Memory B cell (primary cell): Measurements from ENCODE around the gene PHF20.
"Not testable (repeated sequence)": the region's sequence is repeated elsewhere in the genome, so short reads cannot be mapped to it uniquely, and the experiment has no call there.

Source experiments
- ATAC-seq: fragments of 150-1000 bp; cut with Tn5 transposase; 2 replicates; pipeline ENCODE4 v1.10.0; 2021; ENCODE audit warnings: low read depth, mild to moderate bottlenecking, moderate library complexity
- DNase-seq, 2 donors: peaks; one replicate each; pipeline ENCODE4 v3.0.0; 2022; ENCODE audit warnings: low spot score in 2 of 2
- H3K27ac Mint-ChIP-seq: one replicate; pipeline ENCODE4 v1.8.0; 2022; ENCODE audit warnings: mild to moderate bottlenecking, moderate library complexity, mixed read lengths
- H3K27me3 Mint-ChIP-seq: one replicate; pipeline ENCODE4 v1.8.0; 2022; ENCODE audit warnings: mixed read lengths
- H3K36me3 Mint-ChIP-seq: one replicate; pipeline ENCODE4 v1.8.0; 2022; ENCODE audit warnings: mild to moderate bottlenecking, mixed read lengths
- H3K4me1 Mint-ChIP-seq: one replicate; pipeline ENCODE4 v1.8.0; 2022; ENCODE audit warnings: mixed read lengths
- H3K4me3 Mint-ChIP-seq: one replicate; pipeline ENCODE4 v1.8.0; 2022; ENCODE audit warnings: mild to moderate bottlenecking, moderate library complexity, mixed read lengths
- H3K9me3 Mint-ChIP-seq: one replicate; pipeline ENCODE4 v1.8.0; 2022; ENCODE audit warnings: mixed read lengths

The PHF20 gene

GRCh38 chr20:35971981-35972380 is 200.2 kb downstream of the PHF20 start:
- peaks cover 2% of the 10 kb centered on the region for H3K36me3 Mint-ChIP-seq
- H3K27ac Mint-ChIP-seq = no peak overlapping the region
- no peak for DNase-seq
- H3K27me3 Mint-ChIP-seq = peaks cover 4% of the 10 kb centered on the region
- no peaks in the 10 kb centered on the region for H3K4me1 Mint-ChIP-seq
- no peak overlapping the region for H3K4me3 Mint-ChIP-seq
- peaks cover 2% of the 10 kb centered on the region for H3K9me3 Mint-ChIP-seq
- no peak for ATAC-seq

GRCh38 chr20:35972462-35972861 is 200.6 kb downstream of the PHF20 start:
- Mint-ChIP-seq H3K27me3 (peaks cover 4% of the 10 kb centered on the region), H3K27ac (no peak overlapping the region), H3K4me1 (no peaks in the 10 kb centered on the region), H3K9me3 (peaks cover 2% of the 10 kb centered on the region), H3K4me3 (no peak overlapping the region), H3K36me3 (peaks cover 2% of the 10 kb centered on the region)
- DNase-seq = no peak
- ATAC-seq = no peak

GRCh38 chr20:35974256-35974655 is 202.4 kb downstream of the PHF20 start:
- Mint-ChIP-seq H3K27me3 (peaks cover 2% of the 10 kb centered on the region), H3K9me3 (peaks cover 2% of the 10 kb centered on the region), H3K36me3 (peaks cover 2% of the 10 kb centered on the region), H3K4me1 (no peaks in the 10 kb centered on the region), H3K27ac (no peak overlapping the region), H3K4me3 (no peak overlapping the region)
- no peak for DNase-seq
- ATAC-seq = no peak

GRCh38 chr20:35975576-35976373 is 204.0 kb downstream of the PHF20 start:
- ATAC-seq (no peak), DNase-seq (no peak)
- Mint-ChIP-seq H3K4me1 (no peaks in the 10 kb centered on the region), H3K36me3 (peaks cover 2% of the 10 kb centered on the region), H3K9me3 (peaks cover 2% of the 10 kb centered on the region), H3K4me3 (no peak overlapping the region), H3K27ac (no peak overlapping the region), H3K27me3 (peaks cover 2% of the 10 kb centered on the region)

GRCh38 chr20:35978041-35978513 is 206.3 kb downstream of the PHF20 start:
- Mint-ChIP-seq H3K9me3 (peaks cover 2% of the 10 kb centered on the region), H3K36me3 (peaks cover 2% of the 10 kb centered on the region), H3K27ac (no peak overlapping the region), H3K4me1 (peaks cover 3% of the 10 kb centered on the region), H3K4me3 (no peak overlapping the region), H3K27me3 (peaks cover 7% of the 10 kb centered on the region)
- ATAC-seq = peak; percentile 34
- no peak for DNase-seq

- ATAC-seq = no peak
- H3K36me3 Mint-ChIP-seq = peaks cover 2% of the 10 kb centered on the region
- peaks cover 7% of the 10 kb centered on the region for H3K27me3 Mint-ChIP-seq
- peaks cover 3% of the 10 kb centered on the region for H3K4me1 Mint-ChIP-seq
- no peak overlapping the region for H3K4me3 Mint-ChIP-seq
- peaks cover 2% of the 10 kb centered on the region for H3K9me3 Mint-ChIP-seq
- no peak for DNase-seq
- no peak overlapping the region for H3K27ac Mint-ChIP-seq
Observed at GRCh38 chr20:35979544-35979943, 207.7 kb downstream of the PHF20 start.

- Mint-ChIP-seq H3K4me1 (peaks cover 3% of the 10 kb centered on the region), H3K27me3 (peaks cover 10% of the 10 kb centered on the region), H3K27ac (no peak overlapping the region), H3K36me3 (no peaks in the 10 kb centered on the region), H3K4me3 (no peak overlapping the region), H3K9me3 (no peaks in the 10 kb centered on the region)
- no peak for DNase-seq
- ATAC-seq = no peak
Observed at GRCh38 chr20:35981969-35982368, 210.2 kb downstream of the PHF20 start.

GRCh38 chr20:35984382-35984781 is 212.6 kb downstream of the PHF20 start:
- Mint-ChIP-seq H3K9me3 (no peaks in the 10 kb centered on the region), H3K4me1 (peaks cover 3% of the 10 kb centered on the region), H3K27me3 (peaks cover 12% of the 10 kb centered on the region), H3K36me3 (no peaks in the 10 kb centered on the region), H3K4me3 (no peak overlapping the region), H3K27ac (no peak overlapping the region)
- DNase-seq (no peak), ATAC-seq (no peak)

GRCh38 chr20:35985806-35986205 is 214.0 kb downstream of the PHF20 start:
- DNase-seq = no peak
- no peak overlapping the region for H3K4me3 Mint-ChIP-seq
- peaks cover 3% of the 10 kb centered on the region for H3K4me1 Mint-ChIP-seq
- H3K27me3 Mint-ChIP-seq = peaks cover 13% of the 10 kb centered on the region
- H3K9me3 Mint-ChIP-seq = no peaks in the 10 kb centered on the region
- H3K27ac Mint-ChIP-seq = no peak overlapping the region
- ATAC-seq = no peak
- H3K36me3 Mint-ChIP-seq = no peaks in the 10 kb centered on the region

GRCh38 chr20:35988910-35989463 is 217.2 kb downstream of the PHF20 start:
- Mint-ChIP-seq H3K27ac (no peak overlapping the region), H3K4me3 (no peak overlapping the region), H3K9me3 (no peaks in the 10 kb centered on the region), H3K27me3 (peaks cover 8% of the 10 kb centered on the region), H3K36me3 (no peaks in the 10 kb centered on the region), H3K4me1 (peaks cover 7% of the 10 kb centered on the region)
- ATAC-seq = no peak
- no peak for DNase-seq

- H3K36me3 Mint-ChIP-seq = no peaks in the 10 kb centered on the region
- H3K4me3 Mint-ChIP-seq = no peak overlapping the region
- H3K9me3 Mint-ChIP-seq = no peaks in the 10 kb centered on the region
- H3K27me3 Mint-ChIP-seq = peaks cover 8% of the 10 kb centered on the region
- DNase-seq (no peak), ATAC-seq (peak; percentile 48)
- H3K4me1 Mint-ChIP-seq = peaks cover 12% of the 10 kb centered on the region
- no peak overlapping the region for H3K27ac Mint-ChIP-seq
Observed at GRCh38 chr20:35991142-35991771, 219.4 kb downstream of the PHF20 start.

- Mint-ChIP-seq H3K9me3 (no peaks in the 10 kb centered on the region), H3K27ac (no peak overlapping the region), H3K4me1 (peaks cover 12% of the 10 kb centered on the region), H3K4me3 (no peak overlapping the region), H3K27me3 (peaks cover 5% of the 10 kb centered on the region), H3K36me3 (no peaks in the 10 kb centered on the region)
- DNase-seq (peak; percentile 35 to 65), ATAC-seq (peak; percentile 75)
Observed at GRCh38 chr20:35992713-35993335, 221.0 kb downstream of the PHF20 start.

GRCh38 chr20:35994994-35995453 is 223.2 kb downstream of the PHF20 start:
- Mint-ChIP-seq H3K4me1 (peaks cover 12% of the 10 kb centered on the region), H3K36me3 (no peaks in the 10 kb centered on the region), H3K9me3 (no peaks in the 10 kb centered on the region), H3K27ac (no peak overlapping the region), H3K4me3 (no peak overlapping the region), H3K27me3 (no peaks in the 10 kb centered on the region)
- ATAC-seq = peak; percentile 90
- DNase-seq = peak; percentile 76 to 84

- not testable (repeated sequence) for H3K27me3 Mint-ChIP-seq, H3K27ac Mint-ChIP-seq, H3K9me3 Mint-ChIP-seq, H3K4me3 Mint-ChIP-seq, DNase-seq, ATAC-seq, H3K36me3 Mint-ChIP-seq
- peaks cover 12% of the 10 kb centered on the region for H3K4me1 Mint-ChIP-seq
Observed at GRCh38 chr20:35996492-35996891, 224.7 kb downstream of the PHF20 start.
